ENCODE results near the gene PRR16.

DNA sequence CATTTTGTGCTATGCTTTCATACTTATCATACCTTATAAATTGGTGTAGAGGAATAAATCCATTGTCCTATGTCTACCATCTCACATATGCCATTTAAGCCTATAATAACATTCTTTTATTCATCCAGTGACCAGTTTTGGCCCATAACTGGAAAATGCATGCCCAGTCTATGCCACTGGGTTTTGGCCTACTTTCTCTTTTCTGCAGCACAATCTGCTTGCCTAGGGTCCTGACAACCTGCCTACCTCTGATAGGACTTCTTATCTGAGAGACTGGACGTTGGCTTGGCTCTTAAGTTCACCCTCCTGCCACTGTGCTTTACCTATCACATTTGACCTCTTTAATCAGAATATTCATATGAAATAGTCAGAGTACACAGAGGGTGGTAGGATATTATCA lies 103.0 kb downstream of the PRR16 start:
- TF ChIP-seq EZH2 (IDR thresholded peaks at IDR 0.05; ENCODE audit: insufficient read depth, poor library complexity, severe bottlenecking) (no peak), EZH2phosphoT487 (IDR thresholded peaks at IDR 0.05; ENCODE audit: insufficient read depth, low read depth) (no peak)
